PC-9 (cell line): ENCODE results near the gene PRR13. TPM values are rescaled to one million over a fixed set of nuclear protein-coding genes. Genes with fewer than 3 reads are reported as not detected.
A peak's percentile ranks its signal among the peaks of the same experiment; 100 is the strongest.

Experiments used
- BruUV-seq: library from RNA; stranded (reverse); fragments of 400-500 nt; replicated peaks from 2 replicates; lab custom pipeline; 2021; lab: Mats Ljungman, UMichigan
- CTCF ChIA-PET: fragments of 300-600 bp; sonication (Branson Sonifier 250); formaldehyde crosslinking; loops from one replicate; lab custom pipeline; 2022; ENCODE audit warnings: antibody characterized with exemption; lab: Charles Lee
- POLR2A ChIA-PET: fragments of 300-600 bp; sonication (Branson Sonifier 250); formaldehyde crosslinking; loops from one replicate; lab custom pipeline; 2022; ENCODE audit warnings: antibody characterized with exemption; ENCODE audit not compliant: unreplicated experiment; lab: Charles Lee
- DNase-seq, 2 experiments: peaks; one replicate each; pipeline versions ENCODE4 v3.0.0 to v3.0.0-alpha.2; 2015 to 2022; ENCODE audit warnings: mixed read lengths in 1 of 2
- H2AFZ ChIP-seq: fragments of 200-600 bp; sonication (generic); 2 replicates; pipeline ENCODE4 v1.8.1; 2017; ENCODE audit warnings: antibody characterized with exemption
- H3F3A ChIP-seq: fragments of 200-600 bp; sonication (generic); 2 replicates; pipeline ENCODE4 v1.8.1; 2017; ENCODE audit warnings: antibody characterized with exemption, mild to moderate bottlenecking, low read depth; ENCODE audit not compliant: insufficient read depth
- H3K27ac ChIP-seq: fragments of 200-600 bp; sonication (generic); 2 replicates; pipeline ENCODE4 v1.6.1; 2016; ENCODE audit warnings: mixed run types
- H3K27me3 ChIP-seq: fragments of 200-600 bp; sonication (generic); 2 replicates; pipeline ENCODE4 v1.6.1; 2016; ENCODE audit warnings: low read depth, mixed run types; ENCODE audit not compliant: insufficient read depth
- H3K36me3 ChIP-seq: fragments of 200-600 bp; sonication (generic); 2 replicates; pipeline ENCODE4 v1.6.1; 2016; ENCODE audit warnings: low read depth, mixed run types
- H3K4me1 ChIP-seq: fragments of 200-600 bp; sonication (generic); replicated peaks from 2 replicates; pipeline ENCODE4 v1.6.1; 2016; ENCODE audit warnings: mixed run types; ENCODE audit not compliant: insufficient read depth
- H3K4me2 ChIP-seq: fragments of 200-600 bp; sonication (generic); 2 replicates; pipeline ENCODE4 v1.6.1; 2017; ENCODE audit warnings: mixed run types
- H3K4me3 ChIP-seq: fragments of 200-600 bp; sonication (generic); 2 replicates; pipeline ENCODE4 v1.6.1; 2016; ENCODE audit warnings: mixed run types
- H3K79me2 ChIP-seq: fragments of 200-600 bp; sonication (generic); 2 replicates; pipeline ENCODE4 v1.6.1; 2017; ENCODE audit warnings: low read depth, mixed run types
- H3K9me2 ChIP-seq: fragments of 200-600 bp; sonication (generic); 2 replicates; pipeline ENCODE4 v1.8.1; 2017; ENCODE audit warnings: mild to moderate bottlenecking; ENCODE audit not compliant: insufficient read depth
- H3K9me3 ChIP-seq: fragments of 200-600 bp; sonication (generic); 2 replicates; pipeline ENCODE4 v1.8.1; 2016; ENCODE audit warnings: low read depth; ENCODE audit not compliant: insufficient read depth
- H4K20me1 ChIP-seq: fragments of 200-600 bp; sonication (generic); 2 replicates; pipeline ENCODE4 v1.8.1; 2017; ENCODE audit not compliant: insufficient read depth
- CTCF ChIP-seq: fragments of 200-600 bp; sonication (generic); conservative IDR thresholded peaks from 2 replicates; pipeline ENCODE4 v1.6.1; 2017; ENCODE audit warnings: mixed run types, antibody characterized with exemption, mild to moderate bottlenecking, moderate library complexity
- EZH2 ChIP-seq: fragments of 200-600 bp; sonication (generic); IDR thresholded peaks from 2 replicates; pipeline ENCODE4 v1.8.0; 2017; ENCODE audit warnings: antibody characterized with exemption, low read depth
- intact Hi-C: fragments of 100-400 bp; cut with micrococcal nuclease; formaldehyde crosslinking; loops from one replicate; pipeline ENCODE4 v1.10.0; 2022; ENCODE audit not compliant: unreplicated experiment
- total RNA-seq: library from RNA; stranded (reverse); gene quantifications from 2 replicates; pipeline ENCODE4 v1.2.3, GENCODE V29; 2021

The PRR13 gene
- total RNA-seq, 1 experiment from 2014 or later, result 203 TPM

- H3K79me2 ChIP-seq, result peaks cover 49% of the 10 kb centered on the region
- no peak for DNase-seq
Observed at GRCh38 chr12:53402871-53403270, 38.7 kb upstream of the PRR13 start.

GRCh38 chr12:53410951-53411350 is 30.6 kb upstream of the PRR13 start:
- Histone ChIP-seq H3K27me3 (no peaks in the 10 kb centered on the region), H3K9me2 (no peaks in the 10 kb centered on the region), H3K4me3 (no peak overlapping the region), H3K4me1 (no peaks in the 10 kb centered on the region), H3F3A (peaks cover 28% of the 10 kb centered on the region), H2AFZ (no peak overlapping the region), H3K36me3 (peaks cover 39% of the 10 kb centered on the region), H3K9me3 (no peaks in the 10 kb centered on the region), H3K4me2 (no peak overlapping the region), H3K27ac (no peak overlapping the region), H4K20me1 (peaks cover 5% of the 10 kb centered on the region), H3K79me2 (no peaks in the 10 kb centered on the region)
- TF ChIP-seq CTCF (no peak), EZH2 (no peak)
- intact Hi-C loops, result no loop called here
- no TSS peak for BruUV-seq
- POLR2A ChIA-PET, result no interaction called here
- CTCF ChIA-PET, result interaction anchor here (0.5 kb wide), 1 partner anchor 266 kb away, joined by 4 read pairs; no protein-coding TSS in a partner anchor
- DNase-seq, result no peak

More at GRCh38 chr12:53402871-53403270, 38.7 kb upstream of the PRR13 start:
- no peak for TF ChIP-seq CTCF
- no peak for TF ChIP-seq EZH2
- Histone ChIP-seq H2AFZ (no peak overlapping the region), H3K27me3 (no peaks in the 10 kb centered on the region), H3K4me2 (no peak overlapping the region), H3K27ac (no peak overlapping the region), H3K4me1 (no peaks in the 10 kb centered on the region), H4K20me1 (peaks cover 39% of the 10 kb centered on the region), H3K9me2 (no peaks in the 10 kb centered on the region), H3K9me3 (no peaks in the 10 kb centered on the region), H3K4me3 (no peak overlapping the region), H3F3A (0 out of 2 replicates have a peak, but pooled peaks cover 12% of the 10 kb centered on the region), H3K36me3 (peaks cover 38% of the 10 kb centered on the region)
- BruUV-seq, result no TSS peak
- ChIA-PET POLR2A (interaction anchor here (0.6 kb wide), 1 partner anchor 115 kb away, joined by 4 read pairs; no protein-coding TSS in a partner anchor), CTCF (no interaction called here)
- intact Hi-C loops, result no loop called here

GRCh38 chr12:53413485-53414204 is 27.9 kb upstream of the PRR13 start:
- Histone ChIP-seq H3K4me3 (no peak overlapping the region), H3K4me2 (no peak overlapping the region), H3F3A (peaks cover 53% of the 10 kb centered on the region), H3K27me3 (no peaks in the 10 kb centered on the region), H3K9me2 (no peaks in the 10 kb centered on the region), H4K20me1 (no peaks in the 10 kb centered on the region; the same call in 1 of the 2 replicates), H3K9me3 (no peaks in the 10 kb centered on the region), H3K27ac (no peak overlapping the region), H2AFZ (no peak overlapping the region), H3K79me2 (no peaks in the 10 kb centered on the region), H3K36me3 (peaks cover 31% of the 10 kb centered on the region), H3K4me1 (no peaks in the 10 kb centered on the region)
- CTCF ChIA-PET, result no interaction called here
- intact Hi-C loops, result no loop called here
- TF ChIP-seq EZH2 (no peak), CTCF (no peak)
- DNase-seq, result no peak
- TSS peak; percentile 5 for BruUV-seq
- POLR2A ChIA-PET, result interaction anchor here (0.5 kb wide), 1 partner anchor 26 kb away, joined by 3 read pairs; no protein-coding TSS in a partner anchor
